ENCODE data around the gene CDCA4. TPM values are rescaled to one million over a fixed set of nuclear protein-coding genes. Genes with fewer than 3 reads are reported as not detected.
"Not testable (repeated sequence)": the region's sequence is repeated elsewhere in the genome, so short reads cannot be mapped to it uniquely, and the experiment has no call there.

The CDCA4 gene
- total RNA-seq, 1 experiment from 2014 or later, result 24.9 TPM

DNA sequence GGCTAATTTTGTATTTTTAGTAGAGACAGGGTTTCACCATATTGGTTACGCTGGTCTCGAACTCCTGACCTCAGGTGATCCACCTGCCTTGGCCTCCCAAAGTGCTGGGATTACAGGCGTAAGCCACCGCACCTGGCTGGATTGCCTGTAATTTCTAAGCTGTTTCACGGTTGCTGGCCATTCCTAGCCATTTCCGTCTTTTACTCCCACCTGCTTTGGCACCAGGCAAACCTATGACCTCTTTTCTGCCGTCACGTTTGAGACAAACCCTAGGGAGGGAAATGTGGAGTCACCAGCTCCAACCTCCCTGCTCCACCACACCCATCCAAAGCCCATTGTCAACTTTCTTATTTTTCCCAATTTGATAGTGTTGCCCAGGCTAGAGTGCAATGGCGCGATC lies 43.1 kb upstream of the CDCA4 start:
- Histone ChIP-seq H3K36me3 (ENCODE audit: low read depth) (no peaks in the 10 kb centered on the region), H3K27me3 (ENCODE audit: insufficient read depth, low read depth) (no peaks in the 10 kb centered on the region), H3K4me1 (replicated peaks; ENCODE audit: insufficient read depth) (no peaks in the 10 kb centered on the region), H2AFZ (no peak overlapping the region), H3K9me2 (ENCODE audit: insufficient read depth) (no peaks in the 10 kb centered on the region), H3K4me3 (no peak overlapping the region), H3K9me3 (ENCODE audit: insufficient read depth, low read depth) (no peaks in the 10 kb centered on the region), H3K79me2 (ENCODE audit: low read depth) (no peaks in the 10 kb centered on the region), H3F3A (ENCODE audit: insufficient read depth, low read depth) (no peaks in the 10 kb centered on the region), H3K4me2 (no peak overlapping the region), H4K20me1 (ENCODE audit: insufficient read depth) (no peaks in the 10 kb centered on the region), H3K27ac (no peak overlapping the region)
- intact Hi-C loops (cut with micrococcal nuclease; ENCODE audit: unreplicated experiment), result no loop called here
- CTCF ChIA-PET, result no interaction called here
- POLR2A ChIA-PET (ENCODE audit: unreplicated experiment), result no interaction called here
- no peak for TF ChIP-seq EZH2 (IDR thresholded peaks at IDR 0.05; ENCODE audit: low read depth)
- TF ChIP-seq, protein P1, sequence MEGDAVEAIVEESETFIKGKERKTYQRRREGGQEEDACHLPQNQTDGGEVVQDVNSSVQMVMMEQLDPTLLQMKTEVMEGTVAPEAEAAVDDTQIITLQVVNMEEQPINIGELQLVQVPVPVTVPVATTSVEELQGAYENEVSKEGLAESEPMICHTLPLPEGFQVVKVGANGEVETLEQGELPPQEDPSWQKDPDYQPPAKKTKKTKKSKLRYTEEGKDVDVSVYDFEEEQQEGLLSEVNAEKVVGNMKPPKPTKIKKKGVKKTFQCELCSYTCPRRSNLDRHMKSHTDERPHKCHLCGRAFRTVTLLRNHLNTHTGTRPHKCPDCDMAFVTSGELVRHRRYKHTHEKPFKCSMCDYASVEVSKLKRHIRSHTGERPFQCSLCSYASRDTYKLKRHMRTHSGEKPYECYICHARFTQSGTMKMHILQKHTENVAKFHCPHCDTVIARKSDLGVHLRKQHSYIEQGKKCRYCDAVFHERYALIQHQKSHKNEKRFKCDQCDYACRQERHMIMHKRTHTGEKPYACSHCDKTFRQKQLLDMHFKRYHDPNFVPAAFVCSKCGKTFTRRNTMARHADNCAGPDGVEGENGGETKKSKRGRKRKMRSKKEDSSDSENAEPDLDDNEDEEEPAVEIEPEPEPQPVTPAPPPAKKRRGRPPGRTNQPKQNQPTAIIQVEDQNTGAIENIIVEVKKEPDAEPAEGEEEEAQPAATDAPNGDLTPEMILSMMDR (conservative IDR thresholded peaks at IDR 0.05), result no peak
- BruUV-seq (replicated peaks), result no TSS peak
- no peak for DNase-seq

DNA sequence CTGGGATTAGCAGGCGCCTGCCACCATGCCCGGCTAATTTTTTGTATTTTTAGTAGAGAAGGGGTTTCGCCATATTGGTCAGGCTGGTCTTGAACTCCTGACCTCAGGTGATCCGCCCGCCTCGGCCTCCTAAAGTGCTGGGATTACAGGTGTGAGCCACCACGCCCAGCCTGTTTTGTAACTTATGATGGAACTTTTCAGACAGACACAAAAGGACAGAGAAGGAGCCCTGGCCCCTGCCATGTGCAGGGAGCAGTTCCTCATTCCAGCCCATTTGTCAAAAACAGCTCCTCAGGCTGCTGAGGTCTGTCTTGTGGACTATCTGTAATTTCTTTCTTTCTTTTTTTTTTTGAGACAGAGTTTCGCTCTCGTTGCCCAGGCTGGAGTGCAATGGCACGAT lies 42.6 kb upstream of the CDCA4 start:
- H3K79me2 ChIP-seq (ENCODE audit: low read depth); H2AFZ ChIP-seq; H3K36me3 ChIP-seq (ENCODE audit: low read depth); H3K27me3 ChIP-seq (ENCODE audit: insufficient read depth, low read depth); CTCF ChIA-PET; H3K4me2 ChIP-seq; H3K9me2 ChIP-seq (ENCODE audit: insufficient read depth); H4K20me1 ChIP-seq (ENCODE audit: insufficient read depth); H3K27ac ChIP-seq; DNase-seq; BruUV-seq (replicated peaks); H3K4me1 ChIP-seq (replicated peaks; ENCODE audit: insufficient read depth); H3F3A ChIP-seq (ENCODE audit: insufficient read depth, low read depth); H3K9me3 ChIP-seq (ENCODE audit: insufficient read depth, low read depth); intact Hi-C loops (cut with micrococcal nuclease; ENCODE audit: unreplicated experiment); H3K4me3 ChIP-seq; POLR2A ChIA-PET (ENCODE audit: unreplicated experiment): not testable (repeated sequence)

DNA sequence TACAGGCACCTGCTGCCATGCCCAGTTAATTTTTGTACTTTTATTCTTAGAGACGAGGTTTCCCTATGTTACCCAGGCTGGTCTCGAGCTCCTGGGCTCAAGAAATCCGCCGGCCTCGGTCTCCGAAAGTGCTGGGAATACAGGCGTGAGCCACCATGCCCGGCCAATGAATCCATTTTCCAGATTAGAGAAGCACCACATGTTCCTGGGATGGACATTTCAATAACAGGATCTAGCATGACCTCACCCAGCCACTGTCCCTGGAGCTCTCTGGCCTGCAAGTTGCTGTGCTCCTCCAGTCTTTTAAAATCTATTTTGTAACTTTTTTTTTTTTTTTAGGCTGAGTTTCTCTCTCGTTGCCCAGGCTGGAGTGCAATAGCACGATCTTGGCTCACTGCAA lies 42.2 kb upstream of the CDCA4 start:
- no TSS peak for BruUV-seq (replicated peaks)
- Histone ChIP-seq H3K4me3 (no peak overlapping the region), H3K27ac (no peak overlapping the region), H4K20me1 (ENCODE audit: insufficient read depth) (no peaks in the 10 kb centered on the region), H3K36me3 (ENCODE audit: low read depth) (no peaks in the 10 kb centered on the region), H3K4me2 (no peak overlapping the region), H2AFZ (no peak overlapping the region), H3K27me3 (ENCODE audit: insufficient read depth, low read depth) (no peaks in the 10 kb centered on the region), H3K4me1 (replicated peaks; ENCODE audit: insufficient read depth) (no peaks in the 10 kb centered on the region), H3K9me2 (ENCODE audit: insufficient read depth) (no peaks in the 10 kb centered on the region), H3F3A (ENCODE audit: insufficient read depth, low read depth) (no peaks in the 10 kb centered on the region), H3K9me3 (ENCODE audit: insufficient read depth, low read depth) (no peaks in the 10 kb centered on the region), H3K79me2 (ENCODE audit: low read depth) (no peaks in the 10 kb centered on the region)
- DNase-seq, result no peak
- intact Hi-C loops (cut with micrococcal nuclease; ENCODE audit: unreplicated experiment), result no loop called here
- TF ChIP-seq, protein P1 (conservative IDR thresholded peaks at IDR 0.05), result no peak
- no peak for TF ChIP-seq EZH2 (IDR thresholded peaks at IDR 0.05; ENCODE audit: low read depth)
- ChIA-PET POLR2A (ENCODE audit: unreplicated experiment) (no interaction called here), CTCF (no interaction called here)

DNA sequence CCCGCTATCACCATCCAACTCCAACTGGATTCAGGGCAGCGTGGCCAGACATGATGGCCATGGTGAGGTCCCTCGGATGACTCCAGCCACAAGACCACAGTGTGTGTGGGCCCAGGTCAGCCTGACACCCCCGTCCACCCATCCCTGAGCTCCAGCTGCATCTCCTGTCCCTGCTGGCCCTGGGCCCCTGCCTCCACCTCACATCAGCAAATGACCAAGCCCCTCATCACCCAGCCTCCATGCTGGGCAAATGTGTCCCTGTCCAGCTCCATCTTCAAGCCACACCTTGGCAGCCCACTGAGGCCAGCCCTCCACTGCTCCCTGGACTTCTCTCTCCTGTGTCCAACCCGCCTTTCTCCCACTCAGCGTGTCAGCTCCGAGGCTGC lies 41.2 kb upstream of the CDCA4 start:
- POLR2A ChIA-PET (ENCODE audit: unreplicated experiment), result no interaction called here
- H3K4me3 ChIP-seq, result no peak overlapping the region
- no peaks in the 10 kb centered on the region for H3K36me3 ChIP-seq (ENCODE audit: low read depth)
- intact Hi-C loops (cut with micrococcal nuclease; ENCODE audit: unreplicated experiment), result no loop called here
- H3K79me2 ChIP-seq (ENCODE audit: low read depth), result no peaks in the 10 kb centered on the region
- H4K20me1 ChIP-seq (ENCODE audit: insufficient read depth), result no peaks in the 10 kb centered on the region
- no peaks in the 10 kb centered on the region for H3K4me1 ChIP-seq (replicated peaks; ENCODE audit: insufficient read depth)
- H3F3A ChIP-seq (ENCODE audit: insufficient read depth, low read depth), result no peaks in the 10 kb centered on the region
- DNase-seq, result no peak
- no TSS peak for BruUV-seq (replicated peaks)
- H3K27ac ChIP-seq, result no peak overlapping the region
- no peaks in the 10 kb centered on the region for H3K9me3 ChIP-seq (ENCODE audit: insufficient read depth, low read depth)
- no peaks in the 10 kb centered on the region for H3K27me3 ChIP-seq (ENCODE audit: insufficient read depth, low read depth)
- no peak overlapping the region for H3K4me2 ChIP-seq
- CTCF ChIA-PET, result no interaction called here
- no peak overlapping the region for H2AFZ ChIP-seq
- H3K9me2 ChIP-seq (ENCODE audit: insufficient read depth), result no peaks in the 10 kb centered on the region
- TF ChIP-seq EZH2 (IDR thresholded peaks at IDR 0.05; ENCODE audit: low read depth), result no peak
- TF ChIP-seq, protein P1 (conservative IDR thresholded peaks at IDR 0.05), result no peak
